ENCODE results near the gene LTBP2. TPM values are rescaled to one million over a fixed set of nuclear protein-coding genes. Genes with fewer than 3 reads are reported as not detected.

The LTBP2 gene
- total RNA-seq, 1 donor from 2014 or later, result 26.5 TPM

DNA sequence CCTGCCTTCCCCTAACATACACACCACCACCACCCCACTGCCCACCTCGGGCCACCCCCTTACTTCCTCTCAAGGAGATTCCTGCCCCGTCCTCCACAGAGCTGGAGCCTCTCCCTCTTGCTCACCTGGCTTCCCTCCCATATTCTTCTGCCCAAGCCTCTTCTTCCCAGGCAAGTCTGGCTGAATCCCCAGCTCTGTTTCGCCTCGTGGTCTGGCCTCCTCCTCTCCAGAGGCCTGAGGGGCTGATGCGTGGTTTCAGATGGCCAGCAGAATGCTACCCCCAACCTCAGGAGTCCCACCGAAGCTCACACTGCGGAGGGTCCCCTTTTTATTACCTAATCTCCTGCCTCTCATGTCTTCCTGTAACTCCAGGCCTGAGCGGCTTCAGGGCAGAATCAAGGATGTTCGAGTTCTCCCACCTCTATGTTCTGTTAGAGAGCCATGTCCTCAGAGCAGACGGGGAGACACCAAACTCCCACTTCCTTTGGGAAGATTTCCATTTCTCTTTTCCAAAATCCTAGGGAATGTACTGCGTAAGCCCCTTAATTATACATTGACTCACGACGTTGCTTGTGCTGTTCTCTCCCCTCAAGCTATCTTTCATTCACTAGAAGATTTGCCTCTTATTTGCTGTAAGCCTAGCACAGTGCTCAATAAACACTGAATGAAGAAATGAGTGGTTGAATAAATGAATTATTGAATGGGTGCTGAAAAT lies 33.9 kb upstream of the LTBP2 start:
- Histone ChIP-seq H3K27me3 (ENCODE audit: low read depth) (no peaks in the 10 kb centered on the region), H3K9me3 (replicated peaks) (no peaks in the 10 kb centered on the region), H3K4me1 (peaks cover 22% of the 10 kb centered on the region), H3K36me3 (no peaks in the 10 kb centered on the region), H3K4me3 (no peak overlapping the region), H3K27ac (replicated peaks) (peak overlapping the region; percentile 45)
- intact Hi-C loops (cut with micrococcal nuclease), result no loop called here
- no peak for DNase-seq
- TF ChIP-seq, protein P1, sequence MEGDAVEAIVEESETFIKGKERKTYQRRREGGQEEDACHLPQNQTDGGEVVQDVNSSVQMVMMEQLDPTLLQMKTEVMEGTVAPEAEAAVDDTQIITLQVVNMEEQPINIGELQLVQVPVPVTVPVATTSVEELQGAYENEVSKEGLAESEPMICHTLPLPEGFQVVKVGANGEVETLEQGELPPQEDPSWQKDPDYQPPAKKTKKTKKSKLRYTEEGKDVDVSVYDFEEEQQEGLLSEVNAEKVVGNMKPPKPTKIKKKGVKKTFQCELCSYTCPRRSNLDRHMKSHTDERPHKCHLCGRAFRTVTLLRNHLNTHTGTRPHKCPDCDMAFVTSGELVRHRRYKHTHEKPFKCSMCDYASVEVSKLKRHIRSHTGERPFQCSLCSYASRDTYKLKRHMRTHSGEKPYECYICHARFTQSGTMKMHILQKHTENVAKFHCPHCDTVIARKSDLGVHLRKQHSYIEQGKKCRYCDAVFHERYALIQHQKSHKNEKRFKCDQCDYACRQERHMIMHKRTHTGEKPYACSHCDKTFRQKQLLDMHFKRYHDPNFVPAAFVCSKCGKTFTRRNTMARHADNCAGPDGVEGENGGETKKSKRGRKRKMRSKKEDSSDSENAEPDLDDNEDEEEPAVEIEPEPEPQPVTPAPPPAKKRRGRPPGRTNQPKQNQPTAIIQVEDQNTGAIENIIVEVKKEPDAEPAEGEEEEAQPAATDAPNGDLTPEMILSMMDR (IDR thresholded peaks at IDR 0.05; ENCODE audit: borderline replicate concordance), result no peak

DNA sequence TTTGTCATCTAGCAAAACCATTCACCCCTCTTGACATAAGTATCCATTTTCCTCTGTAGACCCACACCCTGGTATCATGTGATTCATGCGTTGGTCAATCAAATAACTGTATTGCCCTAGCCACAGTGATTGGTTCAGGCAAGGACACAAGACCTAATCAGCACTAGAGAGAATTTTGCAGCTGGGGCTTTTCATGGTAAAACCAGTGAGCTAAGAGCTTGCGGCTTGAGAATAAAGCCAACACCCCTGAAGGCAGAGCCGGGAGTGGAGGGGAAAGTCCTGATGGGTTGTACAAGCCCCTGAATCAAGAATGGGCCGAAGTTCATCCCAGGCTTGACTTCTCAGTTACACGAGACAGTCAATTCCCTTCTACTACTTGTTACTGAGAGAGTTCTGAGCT lies 33.2 kb upstream of the LTBP2 start:
- Histone ChIP-seq H3K4me3 (no peak overlapping the region), H3K4me1 (peaks cover 22% of the 10 kb centered on the region), H3K27ac (replicated peaks) (peak overlapping the region; percentile 45), H3K27me3 (ENCODE audit: low read depth) (no peaks in the 10 kb centered on the region), H3K9me3 (replicated peaks) (no peaks in the 10 kb centered on the region), H3K36me3 (no peaks in the 10 kb centered on the region)
- DNase-seq, result no peak
- TF ChIP-seq, protein P1 (IDR thresholded peaks at IDR 0.05; ENCODE audit: borderline replicate concordance), result no peak
- intact Hi-C loops (cut with micrococcal nuclease), result no loop called here

DNA sequence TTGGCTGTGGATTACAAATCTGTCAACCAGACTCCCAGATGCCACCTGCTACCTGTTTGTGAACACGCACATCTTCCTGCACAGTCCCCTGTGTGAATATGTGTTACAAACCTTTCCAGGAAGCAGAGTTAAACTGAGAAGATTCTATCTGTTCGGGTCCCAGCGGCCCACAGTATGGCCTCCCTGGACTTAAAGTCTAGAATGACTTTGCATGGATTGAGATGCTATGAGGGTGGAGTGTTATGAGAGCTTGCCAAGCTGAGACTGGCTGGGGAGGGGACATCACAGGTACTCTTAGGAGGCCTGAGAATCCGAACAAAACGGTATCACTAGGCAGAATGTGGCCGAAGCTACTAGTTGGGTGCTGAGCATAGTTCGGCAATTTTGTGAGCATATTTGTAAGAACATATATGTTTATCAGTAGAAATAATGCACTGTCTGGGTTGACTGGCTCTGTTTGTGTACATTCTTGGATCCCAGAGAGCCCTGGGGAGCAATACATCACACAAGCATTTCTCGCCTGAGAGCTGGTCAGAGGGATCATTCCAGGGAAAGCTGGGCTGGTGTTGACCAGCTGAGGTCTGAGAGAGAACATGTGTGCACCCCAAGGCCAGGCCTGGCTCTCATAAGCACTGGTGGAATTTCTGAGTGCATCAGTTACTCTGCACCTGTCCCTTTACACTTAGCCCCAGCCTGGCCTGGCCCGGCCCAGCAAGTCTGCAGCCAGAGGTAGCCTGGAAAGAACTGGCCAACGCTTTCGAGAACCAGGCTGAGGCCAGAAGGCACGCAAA lies 29.8 kb upstream of the LTBP2 start:
- peaks cover 24% of the 10 kb centered on the region for H3K4me1 ChIP-seq
- no peaks in the 10 kb centered on the region for H3K36me3 ChIP-seq
- no peaks in the 10 kb centered on the region for H3K27me3 ChIP-seq (ENCODE audit: low read depth)
- TF ChIP-seq, protein P1 (IDR thresholded peaks at IDR 0.05; ENCODE audit: borderline replicate concordance), result no peak
- DNase-seq, result peak; percentile 49
- no peaks in the 10 kb centered on the region for H3K9me3 ChIP-seq (replicated peaks)
- peak overlapping the region; percentile 69 for H3K27ac ChIP-seq (replicated peaks)
- intact Hi-C loops (cut with micrococcal nuclease), result no loop called here
- H3K4me3 ChIP-seq, result no peak overlapping the region

- H3K36me3 ChIP-seq, result no peaks in the 10 kb centered on the region
- H3K27me3 ChIP-seq (ENCODE audit: low read depth), result no peaks in the 10 kb centered on the region
- H3K4me1 ChIP-seq, result peaks cover 30% of the 10 kb centered on the region
- H3K9me3 ChIP-seq (replicated peaks), result no peaks in the 10 kb centered on the region
- intact Hi-C loops (cut with micrococcal nuclease), result no loop called here
- TF ChIP-seq, protein P1 (IDR thresholded peaks at IDR 0.05; ENCODE audit: borderline replicate concordance), result no peak
- peak overlapping the region; percentile 69 for H3K27ac ChIP-seq (replicated peaks)
- DNase-seq, result no peak
- no peak overlapping the region for H3K4me3 ChIP-seq
Observed at GRCh38 chr14:74638966-74639365, 26.9 kb upstream of the LTBP2 start.

GRCh38 chr14:74638066-74638465 lies 26.0 kb upstream of the LTBP2 start:
- no peaks in the 10 kb centered on the region for H3K9me3 ChIP-seq (replicated peaks)
- intact Hi-C loops (cut with micrococcal nuclease), result no loop called here
- H3K4me1 ChIP-seq, result peaks cover 29% of the 10 kb centered on the region
- H3K4me3 ChIP-seq, result no peak overlapping the region
- no peaks in the 10 kb centered on the region for H3K27me3 ChIP-seq (ENCODE audit: low read depth)
- DNase-seq, result no peak
- TF ChIP-seq, protein P1 (IDR thresholded peaks at IDR 0.05; ENCODE audit: borderline replicate concordance), result no peak
- H3K27ac ChIP-seq (replicated peaks), result peak overlapping the region; percentile 69
- no peaks in the 10 kb centered on the region for H3K36me3 ChIP-seq

Data from left ventricle myocardium inferior (tissue), 1 donor.